Measurements from ENCODE around the gene KYNU.
"Not testable (repeated sequence)": the region's sequence is repeated elsewhere in the genome, so short reads cannot be mapped to it uniquely, and the experiment has no call there.

Gene KYNU

DNA sequence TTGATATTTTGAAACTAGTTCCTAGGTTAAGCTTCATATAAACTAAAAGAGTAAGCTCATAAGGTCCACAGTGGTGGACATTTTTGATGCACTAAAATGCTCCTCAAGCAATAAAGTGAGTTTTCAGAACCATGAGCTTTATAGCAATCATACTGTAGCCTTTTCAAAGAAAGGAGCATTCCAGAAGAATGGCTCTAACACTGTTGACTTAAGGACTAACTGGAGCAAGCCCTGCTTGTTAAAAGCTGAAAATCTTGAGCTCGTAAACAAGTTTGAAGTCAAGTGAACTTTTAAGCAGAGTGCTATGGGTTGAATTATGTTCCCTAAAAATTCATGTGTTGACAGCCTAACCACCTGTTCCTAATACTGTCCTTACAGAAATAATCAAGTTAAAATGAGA, 38.0 kb downstream of the KYNU start:
- DNase-seq (ENCODE audit: low read depth in 2 of 2) = no peak

DNA sequence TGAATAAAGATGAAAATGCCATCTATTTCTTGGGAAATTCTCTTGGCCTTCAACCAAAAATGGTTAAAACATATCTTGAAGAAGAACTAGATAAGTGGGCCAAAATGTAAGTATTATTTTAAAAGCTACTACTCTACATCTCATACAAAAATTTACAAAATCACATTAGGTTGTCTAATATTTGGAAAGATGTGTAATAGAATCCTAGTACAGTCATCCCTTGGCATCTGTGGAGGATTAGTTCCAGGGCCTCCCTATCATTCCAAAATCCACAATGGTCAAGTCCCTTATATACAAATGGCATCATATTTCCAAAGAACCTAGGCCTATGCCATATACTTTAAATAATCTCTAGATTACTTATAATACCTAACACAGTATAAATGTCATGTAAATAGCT, 41.2 kb downstream of the KYNU start:
- DNase-seq (ENCODE audit: low read depth in 2 of 2) = no peak

DNA sequence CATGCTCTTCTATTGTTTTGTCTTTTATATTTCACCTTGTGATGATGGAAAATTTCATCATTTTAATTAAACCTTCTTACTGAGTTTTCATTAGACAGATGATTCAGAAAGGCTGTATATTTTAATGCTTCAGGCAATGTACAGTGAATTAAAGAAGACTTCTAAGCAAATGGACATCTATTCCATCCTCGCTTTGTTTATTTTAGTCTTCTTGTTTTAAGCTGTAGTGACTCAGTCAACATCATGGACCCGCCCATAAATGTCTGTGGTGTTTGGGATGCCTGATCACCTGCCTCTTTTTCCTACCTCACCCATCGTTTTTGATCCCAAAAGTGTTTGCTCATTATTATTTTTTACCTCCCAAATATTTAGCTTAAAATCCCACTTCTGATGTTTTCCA, 43.1 kb downstream of the KYNU start:
- no peak for DNase-seq (ENCODE audit: low read depth in 2 of 2)

DNA sequence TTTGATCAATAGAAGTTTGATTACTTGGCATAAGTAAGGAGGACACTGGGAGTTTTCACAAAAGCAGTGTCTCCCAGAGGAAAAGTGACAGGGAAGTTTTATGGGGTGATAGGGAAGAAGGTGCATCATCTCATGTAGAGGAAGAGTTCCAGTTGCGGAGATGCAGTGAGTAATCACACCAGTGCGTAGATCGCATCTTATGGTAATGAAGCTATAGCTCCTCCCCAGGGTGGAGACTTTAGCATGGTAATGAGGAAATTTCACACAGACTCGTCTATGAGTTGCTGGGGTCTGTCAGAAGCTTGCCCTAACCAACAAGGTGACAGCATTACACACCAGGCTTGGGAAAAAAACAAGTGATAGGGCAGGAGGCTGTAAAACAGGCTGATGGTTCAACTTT, 49.0 kb downstream of the KYNU start:
- DNase-seq (ENCODE audit: low read depth in 2 of 2) = no peak

DNA sequence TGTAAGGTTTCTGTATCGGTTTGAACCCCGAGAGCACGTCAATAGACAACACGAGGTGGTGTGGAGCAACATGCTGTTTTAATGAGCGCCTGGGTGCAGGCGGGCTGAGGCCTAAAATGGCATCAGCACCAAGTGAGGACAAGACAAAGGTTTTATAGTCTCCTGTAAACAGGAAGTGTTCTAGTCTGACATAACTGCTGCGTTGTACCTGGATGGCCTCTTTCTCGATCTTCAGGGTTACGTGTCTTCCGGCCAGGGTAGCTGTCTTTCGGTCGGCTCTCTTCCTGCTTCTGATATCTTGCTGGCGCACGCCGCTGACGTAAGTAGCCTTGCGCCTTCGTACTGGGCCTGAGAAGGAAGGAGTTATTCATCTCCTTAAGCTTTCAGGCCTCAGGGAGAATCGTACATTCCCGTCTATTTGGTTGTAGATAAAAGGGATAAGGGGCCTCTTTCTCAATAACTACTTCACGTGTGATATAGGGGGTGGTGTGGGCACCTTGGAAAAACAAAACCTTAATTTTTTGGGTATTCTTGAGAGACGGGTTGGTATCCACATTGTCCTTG, 53.5 kb downstream of the KYNU start:
- no peak for DNase-seq (ENCODE audit: low read depth in 2 of 2)

DNA sequence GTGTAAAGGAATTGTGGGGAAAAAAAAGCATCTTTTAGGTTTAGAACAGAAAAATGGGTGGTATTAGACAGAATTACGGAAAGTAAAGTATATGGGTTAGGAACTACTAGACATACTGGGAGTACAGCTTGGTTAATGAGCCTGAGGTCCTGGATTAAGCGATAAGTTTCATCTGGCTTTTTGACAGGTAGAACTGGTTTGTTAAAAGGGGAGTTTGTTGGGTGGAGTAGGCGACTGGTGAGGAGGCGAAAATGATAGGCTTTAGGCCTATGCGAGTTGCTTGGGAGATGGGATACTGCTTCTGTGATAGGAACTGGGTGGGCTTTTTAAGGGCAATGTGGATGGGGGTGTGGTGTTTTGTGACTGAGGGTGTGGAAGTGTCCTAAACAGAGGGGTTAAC, 56.5 kb downstream of the KYNU start:
- no peak for DNase-seq (ENCODE audit: low read depth in 2 of 2)

DNA sequence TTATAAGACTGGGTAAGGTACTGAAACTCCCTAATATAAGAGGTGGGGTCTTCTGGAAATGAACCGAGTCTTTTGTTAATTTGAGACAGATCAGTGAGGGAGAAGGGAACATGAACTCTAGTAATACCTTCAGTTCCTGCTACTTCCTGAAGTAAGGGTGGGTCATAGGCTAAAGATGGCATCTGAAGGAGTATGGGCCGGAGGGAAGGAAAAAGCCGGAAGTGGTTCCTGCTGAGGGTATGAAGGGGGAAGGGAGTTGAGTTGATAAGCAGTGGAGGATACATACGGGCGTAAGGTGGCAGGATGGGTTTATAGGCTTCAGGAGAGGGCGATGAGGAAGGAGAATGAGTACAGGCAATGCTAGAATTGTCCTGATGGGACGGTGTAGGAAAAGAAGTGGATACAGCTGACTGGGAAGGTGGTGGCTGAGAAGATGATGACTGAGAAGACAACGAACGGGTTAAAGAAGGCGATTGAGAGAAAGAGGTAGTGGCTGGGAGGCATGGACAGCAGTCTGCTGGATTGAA, 58.2 kb downstream of the KYNU start:
- DNase-seq (ENCODE audit: low read depth in 2 of 2) = no peak

DNA sequence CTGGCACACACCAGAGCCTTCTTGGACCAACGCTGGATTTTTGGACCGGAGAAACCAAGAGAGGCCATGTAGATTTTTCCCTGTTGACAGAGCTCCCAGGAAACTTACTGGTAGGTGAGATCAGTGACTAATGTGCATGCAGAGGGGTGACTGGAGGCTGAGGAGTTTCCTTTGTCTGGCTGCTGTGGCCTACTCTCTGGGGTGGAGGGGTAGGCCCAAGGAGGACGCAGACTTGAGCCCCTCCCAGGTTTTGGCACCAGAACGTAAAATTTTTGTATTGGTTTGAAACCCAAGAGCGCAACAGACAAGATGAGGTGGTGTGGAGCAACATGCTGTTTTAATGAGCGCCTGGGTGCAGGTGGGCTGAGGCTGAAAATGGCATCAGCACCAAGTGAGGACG, 59.2 kb downstream of the KYNU start:
- no peak for DNase-seq (ENCODE audit: low read depth in 2 of 2)

DNA sequence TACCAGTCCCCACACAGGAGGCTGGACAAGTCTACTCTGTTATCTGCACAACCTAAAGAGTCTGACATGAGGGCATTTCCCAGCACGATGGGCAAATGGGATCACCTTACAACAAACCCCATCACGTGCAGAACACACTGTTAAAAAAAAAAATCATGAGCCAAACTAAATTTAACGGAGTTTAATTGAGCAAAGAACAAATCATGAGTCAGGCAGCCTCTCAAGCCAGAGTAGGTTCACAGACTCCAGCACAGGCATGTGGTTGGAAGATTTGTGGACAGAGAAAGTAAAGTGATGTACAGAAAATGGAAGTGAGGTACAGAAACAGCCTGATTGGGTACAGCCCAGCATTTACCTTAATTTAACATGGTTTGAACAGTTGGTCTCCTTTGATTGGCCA, 59.9 kb downstream of the KYNU start:
- DNase-seq (ENCODE audit: low read depth in 2 of 2) = no peak

DNA sequence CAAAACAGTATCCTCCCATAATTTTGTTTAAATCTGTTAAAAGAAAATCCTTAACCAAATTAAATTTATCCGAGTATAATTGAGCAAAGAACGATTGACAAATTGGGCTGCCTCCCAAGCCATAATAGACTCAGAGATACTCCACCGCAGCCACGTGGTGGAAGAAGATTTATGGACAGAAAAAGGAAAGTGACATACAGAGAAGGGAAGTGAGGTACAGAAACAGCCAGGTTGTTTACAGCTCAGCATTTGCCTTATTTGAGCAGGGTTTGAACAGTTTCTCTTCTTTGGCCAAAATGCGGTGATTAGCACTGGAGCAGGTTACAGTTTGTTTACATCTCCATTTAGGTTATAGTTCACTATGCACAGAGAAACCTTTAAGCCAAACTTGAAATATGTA, 60.8 kb downstream of the KYNU start:
- no peak for DNase-seq (ENCODE audit: low read depth in 2 of 2)

DNA sequence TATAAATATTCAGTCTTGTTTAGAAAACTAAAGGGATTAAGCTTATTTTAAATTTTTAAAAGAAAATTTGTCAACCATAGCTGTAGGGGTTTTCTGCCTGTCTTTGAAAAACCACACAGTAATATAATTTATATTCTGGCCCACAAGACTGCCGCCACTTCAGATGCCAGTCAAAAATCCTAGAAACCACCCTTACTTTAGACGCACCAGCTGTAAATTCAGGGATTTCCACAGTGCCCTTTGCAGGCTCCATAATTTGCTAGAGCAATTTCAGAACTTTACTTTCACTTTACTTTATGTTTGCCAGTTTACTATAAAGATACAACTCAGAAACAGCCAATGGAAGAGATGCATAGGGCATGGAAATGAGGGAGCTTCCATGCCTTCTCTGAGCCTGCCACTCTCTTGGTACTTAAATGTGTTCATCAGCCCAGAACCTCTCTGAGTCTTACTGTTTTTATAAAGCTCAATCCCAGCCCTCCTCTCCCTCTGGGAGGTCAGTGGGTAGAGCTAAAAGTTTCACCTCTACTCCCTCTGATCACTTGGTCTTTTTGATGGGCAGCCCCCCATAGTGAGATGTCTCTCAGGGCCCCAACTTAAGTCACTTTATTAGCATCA, 63.3 kb downstream of the KYNU start:
- DNase-seq (ENCODE audit: low read depth in 2 of 2) = no peak

DNA sequence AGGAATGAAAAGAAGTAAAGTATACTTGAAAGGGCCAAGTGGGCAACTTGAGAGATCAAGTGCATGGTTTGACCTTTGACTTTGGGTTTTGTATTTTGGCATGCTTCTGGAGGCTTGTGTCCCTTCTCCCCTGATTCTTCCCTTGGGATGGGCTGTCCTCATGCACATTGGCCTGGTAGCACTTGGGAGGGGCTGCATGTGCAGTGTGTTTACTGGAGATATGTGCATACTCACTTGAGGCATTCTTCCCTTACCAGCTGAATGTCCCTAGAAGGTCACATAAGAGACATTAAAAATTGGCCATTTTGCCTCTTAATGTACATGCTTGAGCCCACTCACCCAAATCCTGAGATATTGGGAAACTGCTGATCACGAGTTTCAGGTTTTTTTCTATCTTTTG, 65.2 kb downstream of the KYNU start:
- DNase-seq (ENCODE audit: low read depth in 2 of 2) = no peak

DNA sequence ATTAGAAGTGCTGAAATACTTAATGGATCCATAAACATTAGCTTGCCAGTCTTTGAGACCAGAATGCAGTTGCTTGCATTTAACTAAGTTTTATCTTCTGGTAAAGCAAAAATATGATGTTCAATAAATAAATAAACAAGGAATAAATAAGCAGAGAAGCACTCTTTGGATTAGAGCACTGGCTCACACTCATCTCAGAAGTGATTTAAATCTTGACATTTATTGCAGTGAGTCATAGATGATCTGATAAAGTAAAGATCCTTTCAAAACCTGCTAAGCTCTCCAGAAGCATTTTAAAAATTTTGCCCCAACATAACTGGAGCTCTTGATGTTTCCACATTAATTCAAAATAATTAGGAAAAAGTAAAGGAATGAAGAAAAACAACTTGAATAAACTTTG, 66.8 kb downstream of the KYNU start:
- no peak for DNase-seq (ENCODE audit: low read depth in 2 of 2)

DNA sequence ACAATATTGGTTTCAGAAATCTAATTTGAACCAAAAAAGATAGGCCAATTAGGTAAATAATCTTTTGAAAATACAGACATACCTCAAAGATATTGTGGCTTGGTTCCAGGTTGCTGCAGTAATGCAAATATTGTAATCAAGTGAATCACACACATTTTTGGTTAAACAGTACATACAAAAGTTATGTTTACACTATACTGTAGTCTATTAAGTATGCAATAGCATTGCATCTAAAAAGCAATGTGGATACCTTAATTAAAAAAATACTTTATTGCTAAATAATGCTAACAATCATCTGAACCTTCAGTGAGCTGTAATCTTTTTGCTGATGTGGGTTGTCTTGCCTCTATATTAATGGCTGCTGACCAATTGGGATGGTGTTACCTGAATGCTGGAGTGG, 67.3 kb downstream of the KYNU start:
- DNase-seq (ENCODE audit: low read depth in 2 of 2) = no peak

DNA sequence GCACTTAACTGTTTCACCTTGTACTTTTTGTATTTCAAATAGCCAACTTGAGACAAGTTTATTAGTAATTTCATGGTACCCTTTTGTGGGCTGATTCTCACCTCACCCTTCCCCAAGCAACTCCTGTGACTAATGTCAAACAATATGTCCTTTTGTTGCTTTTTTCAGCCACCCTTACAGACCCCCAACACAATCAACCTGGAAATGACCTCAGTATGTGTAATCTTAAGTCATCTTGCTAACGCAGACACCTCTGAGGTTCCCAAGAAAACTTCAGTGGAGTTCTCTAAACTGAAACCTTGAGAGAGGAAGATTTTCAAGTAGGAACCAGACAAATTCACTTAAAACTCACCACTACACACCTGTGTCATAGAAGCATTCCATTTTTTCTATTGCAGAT, 69.5 kb downstream of the KYNU start:
- DNase-seq (ENCODE audit: low read depth in 2 of 2) = no peak

DNA sequence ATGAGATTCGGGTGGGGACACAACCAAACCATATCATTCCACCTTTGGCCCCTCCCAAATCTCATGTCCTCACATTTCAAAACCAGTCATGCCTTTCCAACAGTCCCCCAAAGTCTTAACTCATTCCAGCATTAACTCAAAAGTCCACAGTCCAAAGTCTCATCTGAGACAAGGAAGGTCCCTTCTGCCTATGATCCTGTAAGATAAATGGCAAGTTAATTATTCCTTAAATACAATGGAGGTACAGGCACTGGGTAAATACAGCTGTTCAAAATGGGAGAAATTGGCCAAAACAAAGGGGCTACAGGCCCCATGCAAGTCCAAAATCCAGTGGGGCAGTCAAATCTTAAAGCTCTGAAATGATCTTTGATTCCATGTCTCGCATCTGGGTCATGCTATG, 71.3 kb downstream of the KYNU start:
- not testable (repeated sequence) for DNase-seq (ENCODE audit: low read depth in 2 of 2)

DNA sequence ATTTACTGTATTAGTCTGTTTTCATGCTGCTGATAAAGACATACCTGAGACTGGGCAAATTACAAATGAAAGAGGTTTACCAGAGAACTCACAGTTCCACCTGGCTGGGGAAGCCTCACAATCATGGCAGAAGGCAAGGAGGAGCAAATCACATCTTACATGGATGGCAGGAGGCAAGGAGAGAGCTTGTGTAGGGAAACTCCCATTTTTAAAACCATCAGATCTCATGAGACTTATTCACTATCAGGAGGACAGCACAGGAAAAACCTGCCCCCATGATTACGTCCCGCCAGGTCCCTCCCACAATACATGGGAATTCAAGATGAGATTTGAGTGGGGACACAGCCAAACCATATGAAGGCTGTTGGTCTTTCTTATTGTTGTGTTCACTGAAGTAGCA, 72.9 kb downstream of the KYNU start:
- not testable (repeated sequence) for DNase-seq (ENCODE audit: low read depth in 2 of 2)

DNA sequence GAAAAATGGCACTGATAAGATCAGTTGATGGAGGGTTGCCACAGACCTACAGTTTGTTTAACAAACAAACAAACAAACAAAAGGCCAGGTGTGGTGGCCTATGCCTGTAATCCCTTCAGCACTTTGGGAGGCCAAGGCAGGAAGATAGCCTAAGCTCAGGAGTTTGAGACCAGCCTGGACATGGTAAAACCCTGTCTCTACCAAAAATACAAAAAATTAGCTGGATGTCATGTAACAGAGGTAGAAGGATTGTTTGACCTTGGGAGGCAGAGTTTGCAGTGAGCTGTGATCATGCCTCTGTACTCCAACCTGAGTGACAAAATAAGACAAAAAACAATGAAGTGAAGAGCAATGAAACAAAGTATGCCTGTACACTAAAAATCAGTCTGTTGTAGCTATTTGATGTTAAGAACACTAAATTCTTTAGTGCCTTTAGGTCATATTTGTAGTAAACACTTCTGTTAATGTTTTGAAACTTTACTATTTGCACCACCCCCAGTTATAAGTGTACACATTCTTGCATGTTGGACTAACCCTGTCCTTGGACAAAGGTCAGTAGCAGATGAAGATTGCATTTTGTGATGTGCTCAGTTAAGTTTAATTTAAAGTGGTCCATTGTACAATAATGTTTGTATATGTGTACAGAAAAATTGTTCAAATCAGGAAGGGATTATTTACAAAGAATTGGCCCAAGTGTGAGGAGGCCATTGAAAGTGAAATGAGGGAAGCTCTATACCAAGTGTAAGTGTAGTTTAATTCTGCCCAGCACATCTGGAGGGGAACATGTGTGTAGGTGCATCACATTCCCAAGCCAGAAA, 73.9 kb downstream of the KYNU start:
- no peak for DNase-seq (ENCODE audit: low read depth in 2 of 2)

DNA sequence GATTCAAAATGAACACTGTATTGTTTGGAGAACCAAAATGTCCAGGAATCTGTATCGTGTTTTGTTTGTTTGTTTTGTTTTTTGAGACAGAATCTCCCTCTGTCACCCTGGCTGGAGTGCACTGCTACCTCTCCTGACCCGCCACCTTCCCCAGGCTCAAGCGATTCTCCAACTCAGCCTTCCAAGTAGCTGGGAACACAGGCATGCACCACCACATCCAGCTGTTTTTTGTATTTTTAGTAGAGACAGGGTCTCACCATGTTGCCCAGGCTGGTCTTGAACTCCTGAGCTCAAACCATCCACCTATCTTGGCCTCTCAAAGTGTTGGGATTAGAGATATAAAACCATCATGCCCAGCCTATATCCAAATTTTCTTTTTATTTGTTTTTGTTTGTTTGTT, 74.6 kb downstream of the KYNU start:
- no peak for DNase-seq (ENCODE audit: low read depth in 2 of 2)

DNA sequence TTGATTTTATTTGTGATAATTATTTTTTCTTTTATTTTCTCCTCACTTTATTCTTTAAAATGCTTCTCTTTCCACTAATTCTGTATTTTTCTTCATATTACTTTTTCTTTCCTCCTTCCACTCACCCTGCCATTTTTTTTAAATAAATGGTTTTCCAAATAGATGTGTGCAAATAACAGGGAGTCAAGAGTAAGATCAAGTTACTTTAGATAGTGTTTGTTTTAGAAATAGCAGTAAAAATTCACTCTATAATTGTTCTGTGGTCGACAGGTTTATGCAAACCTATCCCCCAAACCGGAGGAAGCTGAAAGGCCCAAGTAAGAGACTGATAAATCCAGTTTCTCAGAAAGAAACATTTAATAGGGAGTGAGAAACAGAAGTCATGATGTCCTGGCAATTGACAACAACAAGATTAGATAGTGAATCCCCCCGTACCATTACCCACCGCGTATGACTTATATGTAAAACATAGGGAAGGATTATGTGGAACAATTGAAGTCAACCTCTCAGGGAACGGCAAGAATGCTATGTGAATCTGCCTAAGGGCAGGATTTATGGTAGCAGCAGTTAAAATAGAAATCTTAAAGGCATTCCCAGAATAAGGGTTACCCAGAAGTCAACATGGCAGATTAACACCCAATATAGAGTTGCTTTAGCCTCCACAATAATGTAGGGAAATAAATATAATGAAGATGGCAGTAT, 75.5 kb downstream of the KYNU start:
- DNase-seq (ENCODE audit: low read depth in 2 of 2) = no peak

DNA sequence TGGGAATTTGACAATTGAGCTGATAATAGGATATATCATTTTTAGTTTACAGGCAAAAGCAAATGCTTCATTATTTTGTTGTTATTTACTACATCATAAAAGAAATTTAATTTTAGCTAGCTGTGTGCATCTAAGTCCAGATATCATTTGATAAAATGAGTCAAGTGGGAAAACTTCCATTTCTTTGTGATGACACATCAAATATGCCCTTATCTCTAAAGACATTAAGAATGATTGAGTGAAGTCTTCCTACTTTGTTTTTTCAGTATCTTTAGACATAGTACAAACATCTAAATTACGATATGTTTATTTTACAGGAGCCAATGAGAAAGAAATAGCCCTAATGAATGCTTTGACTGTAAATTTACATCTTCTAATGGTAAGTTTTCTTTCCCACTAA, 77.0 kb downstream of the KYNU start:
- no peak for DNase-seq (ENCODE audit: low read depth in 2 of 2)

DNA sequence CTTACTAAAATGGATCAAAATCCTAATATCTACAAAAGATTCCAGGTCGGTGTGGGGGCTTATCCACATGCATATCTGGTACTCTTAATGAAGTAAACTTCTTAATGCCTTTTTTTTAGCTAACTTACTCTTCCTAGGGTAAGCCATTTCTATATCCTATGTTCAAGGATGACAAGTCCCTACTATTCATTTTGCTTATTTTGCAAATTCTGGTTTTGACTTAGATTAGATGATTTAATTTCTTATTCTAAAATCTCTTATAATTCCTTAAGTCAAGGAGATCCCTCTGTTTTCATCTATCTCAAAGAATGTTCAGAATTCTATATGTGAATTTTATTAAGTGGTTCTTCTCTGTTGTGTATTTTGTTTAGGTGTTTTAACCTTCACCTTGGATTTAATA, 79.7 kb downstream of the KYNU start:
- DNase-seq (ENCODE audit: low read depth in 2 of 2) = no peak

DNA sequence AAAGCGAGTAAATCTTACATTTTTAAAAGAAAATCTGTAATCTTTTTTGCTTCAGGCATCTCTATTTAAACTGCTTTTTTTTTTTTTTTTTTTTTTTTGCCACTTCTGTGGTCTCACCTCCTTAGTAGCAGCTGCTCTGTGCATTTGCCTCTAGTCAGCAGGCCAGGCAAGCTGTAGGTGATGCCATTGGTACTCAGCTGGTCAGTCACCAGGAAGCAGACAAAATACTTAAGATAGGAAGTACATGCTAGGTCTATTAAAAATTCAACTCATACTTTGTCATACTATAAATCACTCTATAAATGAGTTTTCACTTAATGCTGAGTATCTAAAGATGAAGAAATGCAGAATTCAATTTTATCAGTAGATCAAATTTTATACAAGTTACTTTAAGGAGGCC, 83.7 kb downstream of the KYNU start:
- no peak for DNase-seq (ENCODE audit: low read depth in 2 of 2)

Measured in stimulated activated CD8-positive, alpha-beta memory T cell treated with anti-CD3 and anti-CD28 coated beads, Interleukin-2, amount 100 ng/mL, for 1 hour (primary cell).